Cardiac fibroblast (primary cell): Measurements from ENCODE around the gene FASN.
A peak's percentile ranks its signal among the peaks of the same experiment; 100 is the strongest.

Experiments used
- DNase-seq, 2 donors: peaks; one replicate each; pipeline versions ENCODE4 v3.0.0 to v3.0.0-alpha.2; 2010; ENCODE audit warnings: low read depth in 2 of 2
- H3K4me3 ChIP-seq, 2 donors: replicated peaks in 1 of 2; 1 replicate in 1 of 2; 2 replicates in 1 of 2; pipeline ENCODE4 v1.5.1; 2011; ENCODE audit warnings: low read depth in 2 of 2, low read length in 2 of 2, mild to moderate bottlenecking in 2 of 2, moderate library complexity in 1 of 2
- CTCF ChIP-seq: IDR thresholded peaks from one replicate; pipeline ENCODE4 v1.5.1; 2011; ENCODE audit warnings: low read depth, mild to moderate bottlenecking, low read length, inconsistent platforms

Gene FASN

GRCh38 chr17:82055023-82055964 lies 42.7 kb downstream of the FASN start:
- no peak overlapping the region for H3K4me3 ChIP-seq
- TF ChIP-seq CTCF, result no peak
- DNase-seq, result no peak

DNA sequence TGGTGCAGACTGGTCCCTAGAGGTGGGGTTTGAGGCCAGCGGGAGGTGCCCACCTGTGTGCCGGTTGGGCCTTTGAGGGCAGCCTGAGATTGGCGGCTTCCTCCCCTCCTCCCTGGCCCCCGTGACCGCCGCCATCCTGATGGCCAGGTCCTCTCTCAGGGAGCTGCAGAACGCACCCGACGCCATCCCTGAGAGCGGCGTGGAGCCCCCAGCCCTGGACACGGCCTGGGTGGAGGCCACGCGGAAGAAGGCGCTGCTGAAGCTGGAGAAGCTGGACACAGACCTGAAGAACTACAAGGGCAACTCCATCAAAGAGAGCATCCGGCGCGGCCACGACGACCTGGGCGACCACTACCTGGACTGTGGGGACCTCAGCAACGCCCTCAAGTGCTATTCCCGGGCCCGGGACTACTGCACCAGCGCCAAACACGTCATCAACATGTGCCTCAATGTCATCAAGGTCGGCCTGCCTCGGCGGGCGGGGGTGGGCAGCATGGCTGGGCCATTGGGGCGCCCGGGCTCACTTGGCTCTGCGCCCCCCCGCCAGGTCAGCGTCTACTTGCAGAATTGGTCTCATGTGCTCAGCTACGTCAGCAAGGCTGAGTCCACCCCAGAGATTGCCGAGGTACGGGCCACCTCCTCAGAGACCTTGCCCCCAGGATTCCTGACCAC lies 43.5 kb downstream of the FASN start:
- TF ChIP-seq CTCF, result no peak
- H3K4me3 ChIP-seq, result no peak overlapping the region
- DNase-seq, result no peak

GRCh38 chr17:82053556-82054263 lies 44.3 kb downstream of the FASN start:
- no peak for DNase-seq
- no peak overlapping the region for H3K4me3 ChIP-seq
- no peak for TF ChIP-seq CTCF

- H3K4me3 ChIP-seq, result peak overlapping the region; percentile 80 to 84
- no peak for TF ChIP-seq CTCF
- no peak for DNase-seq
Measured at GRCh38 chr17:82053130-82053529, 44.9 kb downstream of the FASN start.

DNA sequence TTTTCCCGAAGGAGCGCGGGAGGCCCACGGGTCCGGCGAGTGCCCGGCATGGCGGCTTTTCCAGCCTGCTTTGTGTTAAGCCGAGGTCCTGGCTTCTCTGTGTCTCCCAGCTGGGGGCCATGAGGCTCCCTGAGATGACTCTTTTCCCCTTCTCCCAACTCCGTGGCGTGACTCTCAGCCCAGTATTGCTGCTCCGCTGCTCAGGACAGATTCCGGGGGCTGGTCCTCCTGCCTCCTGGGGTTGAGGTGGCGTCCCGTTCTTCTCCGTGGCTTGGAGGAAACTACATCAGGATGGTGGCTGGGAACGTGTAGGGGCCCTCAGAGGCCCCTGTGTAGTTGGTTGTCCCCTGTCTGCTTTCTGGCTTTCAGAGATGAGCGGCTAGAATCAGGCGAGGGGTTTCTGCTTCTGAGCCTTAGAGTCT lies 45.4 kb downstream of the FASN start:
- peak overlapping the region; percentile 80 to 84 for H3K4me3 ChIP-seq
- TF ChIP-seq CTCF, result no peak
- DNase-seq, result no peak

GRCh38 chr17:82051776-82052637 lies 46.0 kb downstream of the FASN start, which contains the start of the genes GPS1 and RFNG:
TSS of gene GPS1 (plus strand) at chr17:82051898. CDS start at chr17:82051932, 34 bp downstream.
TSS of gene RFNG (minus strand) at chr17:82051811. CDS start at chr17:82051766, 45 bp downstream.
- peak; percentile 41 to 63 for DNase-seq
- no peak for TF ChIP-seq CTCF
- peak within 1 kb of the TSS; percentile 80 to 84 for H3K4me3 ChIP-seq
